Left renal cortex interstitium (tissue), 4 donors: ENCODE data around the gene CLEC16A. TPM values are rescaled to one million over a fixed set of nuclear protein-coding genes. Genes with fewer than 3 reads are reported as not detected.

ENCODE experiments used
- DNase-seq, 4 donors: peaks; one replicate each; pipeline ENCODE4 v3.0.0-alpha.2; 2013; ENCODE audit warnings: low read depth in 4 of 4, low spot score in 2 of 4, missing footprints in 1 of 4
- polyA plus RNA-seq, 4 donors: library from polyadenylated mRNA; unstranded; fragments of 120-200 nt; gene quantifications; one replicate each; pipeline ENCODE4 v1.2.1, GENCODE V29; 2013; ENCODE audit not compliant: insufficient read length in 4 of 4

The CLEC16A gene
- polyA plus RNA-seq, 4 donors, result 21.0 to 32.1 (median 24.5) TPM

- no peak for DNase-seq
Observed at GRCh38 chr16:11032922-11033291, 88.5 kb downstream of the CLEC16A start.

DNA sequence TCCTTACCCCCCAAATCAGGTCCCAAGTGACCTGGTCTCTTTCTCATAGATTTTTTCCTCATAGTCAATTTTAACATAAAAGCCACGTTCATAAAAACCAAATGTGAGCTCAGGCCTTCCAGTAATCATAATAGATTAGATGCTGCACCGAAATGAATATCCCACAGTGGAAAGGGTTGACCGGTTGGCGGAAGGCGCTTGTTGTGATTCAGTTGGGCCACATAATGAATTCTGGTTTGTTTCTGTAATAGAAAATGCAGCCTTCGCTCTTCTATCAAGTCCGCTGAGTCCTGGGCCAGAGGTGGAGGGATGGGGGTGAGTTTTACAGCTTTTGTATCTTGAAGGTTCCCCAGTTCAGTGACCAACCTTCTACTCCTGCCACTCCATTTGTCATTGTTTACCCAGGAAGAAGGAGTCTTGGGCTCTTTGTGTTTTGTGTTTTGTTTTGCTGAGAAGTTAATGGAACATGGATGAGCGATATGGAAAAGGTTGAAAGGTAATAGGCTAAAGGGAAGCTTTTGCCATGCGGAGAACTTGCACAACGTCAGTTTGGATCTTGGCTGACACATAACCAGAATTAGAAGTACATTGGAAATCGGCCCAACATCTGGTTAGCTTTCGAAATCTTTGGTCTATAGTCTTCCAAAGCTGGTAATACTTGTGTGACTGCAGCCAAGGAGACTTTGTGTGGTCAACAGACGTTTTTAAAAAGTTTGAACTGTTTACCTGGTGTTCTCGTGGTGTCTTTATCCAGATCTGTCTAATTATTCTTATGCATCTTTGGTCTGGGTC lies 89.5 kb downstream of the CLEC16A start:
- no peak for DNase-seq

DNA sequence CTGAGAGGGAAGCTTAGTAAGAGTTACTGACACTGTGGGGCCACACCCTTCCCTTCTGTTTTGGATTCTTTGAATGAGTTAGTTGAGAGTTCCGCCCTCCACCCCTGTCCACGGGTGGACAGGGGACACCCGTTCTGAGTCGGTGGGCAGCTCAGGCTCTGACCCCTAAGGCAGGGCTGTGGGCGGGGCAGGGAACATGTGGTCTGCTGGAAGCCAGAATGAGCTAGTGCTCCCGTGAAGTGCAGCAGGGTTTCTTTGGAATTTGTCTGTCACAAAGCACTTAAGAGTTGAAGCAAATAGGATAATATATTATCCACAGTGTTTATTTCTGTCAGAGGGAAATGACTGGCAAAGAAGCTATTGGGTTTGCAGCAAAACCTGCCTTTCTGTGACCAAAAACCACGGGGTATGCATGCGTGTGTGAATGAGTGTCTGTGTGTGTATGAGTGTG lies 90.1 kb downstream of the CLEC16A start:
- DNase-seq, result peak in 1 of 4 donors; percentile 28

DNA sequence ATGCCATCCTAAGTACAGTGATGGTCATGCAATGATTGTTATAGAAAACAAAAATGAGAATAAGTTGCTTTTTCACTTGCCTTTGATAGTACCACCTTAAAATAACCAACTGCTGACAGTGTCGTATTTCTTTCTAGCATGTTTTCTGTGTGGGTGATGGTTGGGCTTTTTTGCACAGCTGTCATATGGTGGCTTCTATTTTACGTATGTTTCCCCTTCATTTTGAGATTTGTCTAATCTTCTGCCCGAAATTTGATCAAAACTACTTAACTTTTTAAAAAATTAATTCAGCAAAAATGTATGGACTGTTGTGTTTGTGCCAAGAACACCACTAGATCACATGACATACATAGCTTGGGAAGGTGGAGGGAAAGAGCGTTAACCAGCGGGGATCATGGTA lies 90.7 kb downstream of the CLEC16A start:
- no peak for DNase-seq

DNA sequence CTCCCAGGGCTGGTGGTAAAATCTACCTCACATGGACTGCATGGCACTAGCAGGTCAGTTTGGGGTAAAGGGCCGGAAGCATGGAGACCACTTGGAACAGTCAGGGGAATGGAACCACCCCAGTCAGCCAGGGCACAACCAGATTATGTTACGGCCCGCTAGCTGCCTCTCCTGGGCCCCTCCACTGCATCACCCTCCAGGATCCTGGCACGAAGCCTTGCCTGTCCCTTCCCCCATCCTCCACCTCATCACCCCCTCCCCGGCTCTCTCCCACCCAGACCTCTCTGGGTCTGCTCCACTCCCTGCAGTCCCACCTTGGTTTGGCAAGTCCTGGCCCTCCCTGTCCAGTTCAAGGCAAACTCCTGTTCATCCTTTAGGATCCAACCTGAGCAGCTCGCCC lies 91.7 kb downstream of the CLEC16A start:
- DNase-seq, result no peak

GRCh38 chr16:11036868-11037410 lies 92.6 kb downstream of the CLEC16A start:
- DNase-seq, result no peak

- no peak for DNase-seq
Observed at GRCh38 chr16:11038305-11038704, 93.9 kb downstream of the CLEC16A start.

GRCh38 chr16:11038777-11039176 lies 94.4 kb downstream of the CLEC16A start:
- no peak for DNase-seq

DNA sequence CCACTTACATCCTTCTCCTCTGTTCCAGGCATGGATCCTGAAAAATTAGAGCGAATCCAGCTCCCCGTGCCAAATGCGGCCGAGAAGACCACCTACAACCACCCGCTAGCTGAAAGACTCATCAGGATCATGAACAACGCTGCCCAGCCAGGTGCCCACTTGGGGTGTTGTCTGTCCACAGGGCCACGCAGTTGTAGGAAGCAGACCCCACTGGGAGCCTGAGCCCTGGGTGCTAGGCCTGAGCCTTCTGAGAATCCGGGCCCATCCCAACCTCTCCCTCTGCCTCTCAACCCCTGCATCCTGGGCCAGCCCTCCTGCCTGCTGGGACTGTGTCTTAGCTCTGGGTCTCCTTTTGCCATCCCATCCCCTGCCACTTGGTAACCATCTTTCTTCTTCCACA lies 95.4 kb downstream of the CLEC16A start:
- DNase-seq, result no peak

GRCh38 chr16:11042191-11042590 lies 97.8 kb downstream of the CLEC16A start:
- DNase-seq, result no peak

DNA sequence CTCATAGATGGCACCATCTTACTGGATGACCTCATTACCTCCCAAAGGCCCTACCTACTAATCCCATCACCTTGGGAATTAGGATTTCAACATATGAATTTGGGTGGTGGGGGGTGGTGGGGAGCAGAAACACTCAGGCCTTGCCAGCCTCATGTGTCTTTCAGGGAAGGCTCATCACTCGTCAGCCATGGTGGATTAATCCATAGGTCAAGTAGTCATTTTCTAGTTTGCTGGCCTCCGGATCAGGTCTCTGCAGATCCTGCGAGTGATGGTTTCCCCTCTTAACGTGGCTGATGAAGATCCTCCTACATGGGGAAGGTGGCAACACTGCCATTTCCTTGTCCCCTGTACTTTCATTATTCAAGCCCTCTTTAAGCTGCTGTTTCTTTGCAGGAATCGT lies 101.1 kb downstream of the CLEC16A start:
- no peak for DNase-seq

GRCh38 chr16:11045846-11046245 lies 101.5 kb downstream of the CLEC16A start:
- no peak for DNase-seq

- no peak for DNase-seq
Observed at GRCh38 chr16:11046382-11046931, 102.1 kb downstream of the CLEC16A start.

- DNase-seq, result peak in 2 of 4 donors; percentile 54 to 61
Observed at GRCh38 chr16:11047057-11047456, 102.7 kb downstream of the CLEC16A start.

DNA sequence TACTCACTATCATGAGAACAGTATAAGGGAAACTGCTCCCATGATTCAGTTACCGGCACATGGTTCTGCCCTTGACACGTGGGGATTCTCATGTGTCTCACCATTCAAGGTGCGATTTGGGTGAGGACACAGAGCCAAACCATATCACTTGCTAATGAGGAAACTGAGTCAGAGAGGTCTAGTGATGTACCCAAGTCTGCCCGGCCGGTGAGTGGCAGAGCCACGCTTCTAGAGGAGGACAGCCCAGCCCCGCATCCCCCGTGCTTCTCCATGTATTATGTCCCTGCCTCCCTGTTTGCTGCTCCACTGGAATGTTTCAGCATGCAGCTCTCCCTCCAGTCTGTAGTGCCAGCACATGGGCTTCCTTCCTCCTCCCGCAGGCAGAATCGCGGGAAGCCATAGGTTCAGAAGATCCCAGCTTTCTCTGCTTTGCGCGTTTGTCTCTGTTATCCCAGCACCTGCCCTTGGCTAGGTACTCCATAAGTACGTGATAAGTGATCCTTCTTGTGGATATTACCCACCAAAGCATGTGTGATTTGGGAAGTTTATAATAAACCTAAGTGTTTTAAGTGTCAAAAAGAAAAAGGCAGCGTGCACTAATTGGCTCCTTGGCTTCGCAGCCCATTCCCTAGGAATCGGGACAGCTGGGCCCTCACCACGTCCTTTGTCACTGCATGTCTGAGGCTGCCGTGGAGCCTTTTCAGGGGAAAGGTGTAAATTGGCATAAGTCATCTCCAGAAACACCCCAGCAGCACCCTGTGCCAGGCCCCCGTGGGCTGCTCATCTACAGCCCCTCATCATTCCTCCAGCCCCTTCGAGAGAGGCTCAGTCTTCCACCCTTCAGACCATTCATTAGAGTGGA lies 103.8 kb downstream of the CLEC16A start:
- DNase-seq, result no peak

GRCh38 chr16:11049396-11050059 lies 105.2 kb downstream of the CLEC16A start:
- no peak for DNase-seq

- DNase-seq, result no peak
Observed at GRCh38 chr16:11050536-11050935, 106.2 kb downstream of the CLEC16A start.

DNA sequence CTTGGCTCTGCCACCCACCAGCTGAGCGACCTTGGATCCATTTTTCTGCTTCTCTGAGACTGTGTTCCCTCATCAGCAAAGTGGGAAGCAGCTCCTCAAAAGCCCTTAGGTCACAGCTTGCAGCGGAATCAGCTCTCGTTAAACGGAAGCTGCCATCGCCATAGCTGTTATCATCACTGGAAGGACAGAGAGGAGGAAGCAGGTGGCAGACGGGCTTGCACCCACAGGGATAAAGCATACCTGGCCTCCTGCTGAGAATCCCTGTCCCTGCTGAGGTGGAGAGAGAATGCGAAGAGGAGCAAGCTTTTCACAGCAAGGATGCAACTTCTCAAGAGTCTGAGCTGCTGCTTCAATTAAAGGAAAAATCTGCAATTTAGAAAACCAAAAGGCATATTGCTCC lies 106.6 kb downstream of the CLEC16A start:
- DNase-seq, result no peak

DNA sequence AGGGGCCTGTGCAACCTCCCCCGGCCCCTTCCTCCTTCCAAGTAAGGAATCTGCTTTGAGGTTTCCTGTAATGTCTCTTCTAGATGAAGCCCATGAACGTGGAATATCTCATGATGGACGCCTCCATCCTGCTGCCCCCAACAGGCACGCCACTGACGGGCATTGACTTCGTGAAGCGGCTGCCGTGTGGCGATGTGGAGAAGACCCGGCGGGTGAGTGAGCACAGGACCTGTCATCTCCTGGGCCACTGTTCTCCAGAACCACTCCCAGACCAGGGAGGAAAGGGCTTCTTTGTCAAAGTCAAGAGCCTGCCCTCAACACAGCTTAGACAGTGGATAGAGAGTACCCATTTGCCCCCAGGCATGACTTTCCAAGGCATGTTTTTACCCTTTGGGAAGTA lies 107.1 kb downstream of the CLEC16A start:
- no peak for DNase-seq
